Mucosa of descending colon (tissue), 3 donors: ENCODE data around the gene RPS10. TPM values are rescaled to one million over a fixed set of nuclear protein-coding genes. Genes with fewer than 3 reads are reported as not detected.

ENCODE experiments used
- ATAC-seq: fragments of 200-7000 bp; cut with Tn5 transposase; one replicate; pipeline ENCODE4 v1.9.1; 2020; ENCODE audit warnings: mild to moderate bottlenecking, moderate library complexity
- DNase-seq, 3 donors: peaks; one replicate each; pipeline ENCODE4 v3.0.0-alpha.2; 2020
- H3K36me3 ChIP-seq: fragments of 200-600 bp; one replicate; pipeline ENCODE4 v1.8.0; 2021; ENCODE audit warnings: low read depth, mild to moderate bottlenecking
- H3K4me1 ChIP-seq: fragments of 200-600 bp; one replicate; pipeline ENCODE4 v1.8.0; 2021; ENCODE audit warnings: low read depth, mild to moderate bottlenecking
- H3K4me3 ChIP-seq: fragments of 200-600 bp; one replicate; pipeline ENCODE4 v1.8.0; 2021; ENCODE audit warnings: mild to moderate bottlenecking
- H3K9me3 ChIP-seq: fragments of 200-600 bp; one replicate; pipeline ENCODE4 v1.8.0; 2021; ENCODE audit warnings: mild to moderate bottlenecking
- CTCF ChIP-seq: fragments of 200-600 bp; IDR thresholded peaks from one replicate; pipeline ENCODE4 v1.8.0; 2022; ENCODE audit warnings: antibody characterized with exemption, mild to moderate bottlenecking
- intact Hi-C, 2 donors: fragments of 100-400 bp; cut with DNase I in 1 of 2; cut with micrococcal nuclease in 1 of 2; formaldehyde crosslinking; loops; one replicate each; pipeline versions ENCODE4 v1.11.0 to v1.11.1; 2022; cut with DNase I, micrococcal nuclease
- long read RNA-seq, 2 donors: library from polyadenylated mRNA; unstranded; transcript quantifications; one replicate each; pipeline ENCODE4 v2.0.0, GENCODE V29; 2019 to 2021
- total RNA-seq, 3 donors: library from RNA; stranded (reverse); fragmentation: NEBNext Ultra II Directional in 2 of 3; extraction: Animal tissue kit (Norgen Biotek cat#: 25700) in 2 of 3; gene quantifications; one replicate each; pipeline versions ENCODE4 v1.2.1 to v1.2.4, GENCODE V29; 2021 to 2023
- donor health status: DM: no; HTN: no; CAD: no; lungs with moderate emphysema.
- donor health status: DM: no; HTN: no; CAD: no.
- donor health status: DM: no; HTN: yes; CAD: no.

RPS10 gene
- total RNA-seq: 1,000 to 10,000 TPM in 2 of 3 donors, 100 to 1,000 TPM in 1; 999 to 1,006 (median 1,004) TPM
- long read RNA-seq, donor 1, transcript RPS10-209 (6 exons, 588 nt): major isoform, 276 of 293 reads
- long read RNA-seq, donor 1, partial matches to known transcripts: 11 of 293 reads
- long read RNA-seq, donor 1, other reads (novel, unspliced or antisense): 1 of 293 reads
- long read RNA-seq, donor 2, transcript RPS10-209 (6 exons, 588 nt): major isoform, 365 of 403 reads
- long read RNA-seq, donor 2, transcript RPS10-206 (6 exons, 781 nt): minor isoform, 9 of 403 reads
- long read RNA-seq, donor 2, partial matches to known transcripts: 26 of 403 reads
- long read RNA-seq, donor 2, other reads (novel, unspliced or antisense): 3 of 403 reads

- ATAC-seq: peak; percentile 100
- Histone ChIP-seq H3K9me3 (no peaks in the 10 kb centered on the region), H3K4me3 (peak within 1 kb of the TSS; percentile 83), H3K4me1 (peaks cover 9% of the 10 kb centered on the region), H3K36me3 (peaks cover 9% of the 10 kb centered on the region)
- DNase-seq: peak; percentile 94 to 97 (median 96)
- intact Hi-C loops: no loop called here
- no peak for TF ChIP-seq CTCF
These were observed at the start of gene RPS10 for GRCh38 chr6:34425498-34426410. Gene RPS10, minus strand, starts transcription at chr6:34426069. Its CDS starts 848 bp downstream, at chr6:34425221.

- no peak for ATAC-seq
- Histone ChIP-seq H3K4me1 (no peaks in the 10 kb centered on the region), H3K4me3 (no peak overlapping the region), H3K9me3 (no peaks in the 10 kb centered on the region), H3K36me3 (no peaks in the 10 kb centered on the region)
- DNase-seq: no peak
- intact Hi-C loops: no loop called here
- TF ChIP-seq CTCF: no peak
These were observed 49.4 kb upstream of the RPS10 start for GRCh38 chr6:34475238-34475682.

GRCh38 chr6:34474754-34475153 is 48.9 kb upstream of the RPS10 start:
- intact Hi-C loops: no loop called here
- Histone ChIP-seq H3K9me3 (no peaks in the 10 kb centered on the region), H3K4me1 (no peaks in the 10 kb centered on the region)

GRCh38 chr6:34473967-34474366 is 48.1 kb upstream of the RPS10 start:
- Histone ChIP-seq H3K9me3 (no peaks in the 10 kb centered on the region), H3K36me3 (no peaks in the 10 kb centered on the region), H3K4me3 (no peak overlapping the region), H3K4me1 (no peaks in the 10 kb centered on the region)
- ATAC-seq (no peak), DNase-seq (no peak)
- intact Hi-C loops: no loop called here
- TF ChIP-seq CTCF: no peak

More at GRCh38 chr6:34474754-34475153, 48.9 kb upstream of the RPS10 start:
- no peaks in the 10 kb centered on the region for H3K36me3 ChIP-seq
- ATAC-seq (no peak), DNase-seq (no peak)
- no peak overlapping the region for H3K4me3 ChIP-seq
- TF ChIP-seq CTCF: no peak

- ATAC-seq: no peak
These were observed 46.6 kb upstream of the RPS10 start for GRCh38 chr6:34472425-34472824.

More at GRCh38 chr6:34472425-34472824, 46.6 kb upstream of the RPS10 start:
- Histone ChIP-seq H3K4me3 (no peak overlapping the region), H3K4me1 (no peaks in the 10 kb centered on the region), H3K9me3 (no peaks in the 10 kb centered on the region), H3K36me3 (no peaks in the 10 kb centered on the region)
- intact Hi-C loops: no loop called here
- no peak for DNase-seq
- TF ChIP-seq CTCF: no peak
